ENCODE data around the gene CISTR. TPM values are rescaled to one million over a fixed set of nuclear protein-coding genes. Genes with fewer than 3 reads are reported as not detected.

The CISTR gene
- total RNA-seq, 6 donors from 2014 or later: not detected

GRCh38 chr12:53775478-53776145 is 23.8 kb upstream of the CISTR start:
- ATAC-seq (ENCODE audit: low FRiP score in 2 of 2) (peak in 1 of 2 donors; percentile 82), DNase-seq (peak in 1 of 2 donors; percentile 51)
- H3K36me3 ChIP-seq: no peaks in the 10 kb centered on the region
- H3K27me3 ChIP-seq: no peaks in the 10 kb centered on the region
- no peaks in the 10 kb centered on the region for H3K4me1 ChIP-seq
- H3K27ac ChIP-seq: peak overlapping the region in 1 of 4 donors; percentile 45
- no peaks in the 10 kb centered on the region for H3K9me3 ChIP-seq
- TF ChIP-seq EP300 (IDR thresholded peaks at IDR 0.05) (no peak), POLR2A (IDR thresholded peaks at IDR 0.05) (no peak), CTCF (IDR thresholded peaks at IDR 0.05) (no peak), POLR2AphosphoS5 (IDR thresholded peaks at IDR 0.05) (no peak)
- H3K4me3 ChIP-seq: no peak overlapping the region
- WGBS, 2 donors: 41 to 43% methylated on average over 6 of the region's 6 CpGs

DNA sequence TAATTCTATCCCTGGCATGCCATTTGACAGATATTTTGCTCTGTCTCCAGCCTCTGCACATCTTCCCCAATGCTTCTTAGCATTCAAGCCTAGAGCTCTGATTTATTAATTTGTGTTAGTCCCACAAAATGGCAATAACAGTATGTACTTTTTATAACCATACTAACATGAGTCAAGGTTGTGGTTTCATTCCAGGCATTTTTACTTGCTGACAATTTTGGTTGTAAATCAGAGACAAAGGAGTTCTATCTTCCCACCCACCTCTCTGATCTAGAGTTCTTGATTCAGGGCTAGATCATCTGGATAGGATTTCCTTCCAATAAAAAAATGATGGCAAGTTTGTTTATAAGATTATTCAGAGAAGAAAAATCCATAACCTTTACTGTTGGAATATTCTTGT is 18.5 kb upstream of the CISTR start:
- no peak for TF ChIP-seq POLR2AphosphoS5 (IDR thresholded peaks at IDR 0.05)
- Histone ChIP-seq H3K27me3 (no peaks in the 10 kb centered on the region), H3K4me3 (no peak overlapping the region), H3K36me3 (no peaks in the 10 kb centered on the region), H3K4me1 (no peaks in the 10 kb centered on the region), H3K9me3 (no peaks in the 10 kb centered on the region), H3K27ac (no peak overlapping the region)
- ATAC-seq (ENCODE audit: low FRiP score in 2 of 2): peak in 1 of 2 donors; percentile 74
- no peak for DNase-seq

GRCh38 chr12:53768976-53769375 is 17.2 kb upstream of the CISTR start:
- Histone ChIP-seq H3K27me3 (no peaks in the 10 kb centered on the region), H3K27ac (no peak overlapping the region)
- no peak for TF ChIP-seq EP300 (IDR thresholded peaks at IDR 0.05)
- TF ChIP-seq CTCF (IDR thresholded peaks at IDR 0.05): no peak
- no peak for TF ChIP-seq POLR2AphosphoS5 (IDR thresholded peaks at IDR 0.05)
- TF ChIP-seq POLR2A (IDR thresholded peaks at IDR 0.05): no peak

DNA sequence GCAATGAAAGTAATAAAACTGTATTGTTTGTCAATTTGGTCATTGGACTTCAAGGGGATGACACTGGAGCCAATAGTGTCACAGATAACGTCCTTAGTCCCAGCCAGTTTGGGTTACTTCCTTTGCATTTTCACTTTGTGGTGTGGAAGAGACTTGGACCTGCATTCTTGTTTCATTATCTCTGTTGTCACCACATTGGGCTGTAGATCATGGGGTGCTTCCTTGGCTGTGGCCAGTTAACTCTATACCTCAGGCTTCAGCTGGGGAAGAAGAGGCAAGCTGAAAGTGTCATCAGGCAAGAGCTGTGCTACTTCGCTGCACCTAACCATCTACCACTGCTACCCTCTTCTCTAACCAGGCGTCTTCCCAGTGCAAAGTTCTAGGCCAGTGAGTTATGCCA is 15.1 kb upstream of the CISTR start:
- WGBS, 2 donors: 65 to 66% methylated on average over 3 of the region's 3 CpGs
- TF ChIP-seq CTCF (IDR thresholded peaks at IDR 0.05) (no peak), EP300 (IDR thresholded peaks at IDR 0.05) (no peak), POLR2A (IDR thresholded peaks at IDR 0.05) (no peak), POLR2AphosphoS5 (IDR thresholded peaks at IDR 0.05) (no peak)
- ATAC-seq (ENCODE audit: low FRiP score in 2 of 2) (no peak), DNase-seq (no peak)
- H3K9me3 ChIP-seq: no peaks in the 10 kb centered on the region
- no peaks in the 10 kb centered on the region for H3K36me3 ChIP-seq
- no peak overlapping the region for H3K27ac ChIP-seq
- no peaks in the 10 kb centered on the region for H3K27me3 ChIP-seq
- H3K4me3 ChIP-seq: no peak overlapping the region
- H3K4me1 ChIP-seq: no peaks in the 10 kb centered on the region

More at GRCh38 chr12:53768976-53769375, 17.2 kb upstream of the CISTR start:
- WGBS, 2 donors: 79 to 84% methylated on average over 5 of the region's 5 CpGs
- no peaks in the 10 kb centered on the region for H3K9me3 ChIP-seq
- DNase-seq: no peak
- no peak overlapping the region for H3K4me3 ChIP-seq
- H3K4me1 ChIP-seq: no peaks in the 10 kb centered on the region
- ATAC-seq (ENCODE audit: low FRiP score in 2 of 2): no peak
- H3K36me3 ChIP-seq: no peaks in the 10 kb centered on the region

GRCh38 chr12:53765891-53766290 is 14.1 kb upstream of the CISTR start:
- ATAC-seq (ENCODE audit: low FRiP score in 2 of 2) (no peak), DNase-seq (no peak)
- 51 to 66% methylated on average over 2 of the region's 2 CpGs for WGBS, 2 donors
- no peaks in the 10 kb centered on the region for H3K27me3 ChIP-seq
- H3K36me3 ChIP-seq: no peaks in the 10 kb centered on the region
- no peak overlapping the region for H3K27ac ChIP-seq
- H3K9me3 ChIP-seq: no peaks in the 10 kb centered on the region
- no peaks in the 10 kb centered on the region for H3K4me1 ChIP-seq
- no peak overlapping the region for H3K4me3 ChIP-seq
- TF ChIP-seq EP300 (IDR thresholded peaks at IDR 0.05): no peak
- TF ChIP-seq CTCF (IDR thresholded peaks at IDR 0.05): no peak
- TF ChIP-seq POLR2A (IDR thresholded peaks at IDR 0.05): no peak
- TF ChIP-seq POLR2AphosphoS5 (IDR thresholded peaks at IDR 0.05): no peak
